Activated CD4-positive, alpha-beta T cell treated with anti-CD3 and anti-CD28 coated beads, Interleukin-2, amount 50 U/mL, for 48 hours (primary cell): ENCODE measurements around the gene DNASE1L3.

Source experiments
- DNase-seq, 2 experiments: peaks; one replicate each; pipeline ENCODE4 v3.0.0-alpha.2; 2020

The DNASE1L3 gene

DNA sequence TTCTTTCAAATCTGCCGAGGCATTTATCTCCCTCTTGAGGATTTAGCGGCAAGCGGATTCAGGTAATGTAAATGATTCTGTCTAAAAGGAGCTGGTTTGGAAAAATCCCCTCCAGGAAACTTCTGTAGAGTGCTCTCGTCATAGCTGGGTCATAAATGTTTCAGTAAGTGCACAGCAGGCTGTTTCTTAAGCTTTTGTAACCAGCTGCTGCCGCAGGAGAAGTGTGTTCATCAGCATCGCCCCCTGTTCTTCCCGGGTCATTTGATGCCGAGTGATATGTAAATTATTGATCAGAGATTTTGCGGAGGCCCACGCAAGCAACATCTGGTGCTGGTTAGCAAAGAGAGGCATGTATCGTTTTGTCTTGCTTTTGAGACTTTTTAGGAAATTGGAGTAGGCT lies 53.1 kb downstream of the DNASE1L3 start:
- DNase-seq, result no peak

DNA sequence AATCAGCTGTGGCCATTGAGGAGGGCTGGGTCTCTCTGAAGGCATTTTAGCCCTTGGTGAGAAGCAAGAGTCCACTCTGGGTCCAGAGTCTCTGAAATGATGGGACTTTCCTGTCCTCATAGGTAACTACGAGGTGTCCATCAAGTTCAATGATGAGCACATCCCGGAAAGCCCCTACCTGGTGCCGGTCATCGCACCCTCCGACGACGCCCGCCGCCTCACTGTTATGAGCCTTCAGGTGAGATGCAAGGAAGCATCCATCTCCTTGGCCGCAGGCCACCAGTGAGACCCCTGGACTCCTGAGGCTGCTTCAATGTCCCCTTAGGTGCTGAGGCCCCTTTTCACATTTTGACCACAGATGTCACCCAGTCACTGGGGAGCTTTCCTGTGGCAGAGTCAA lies 54.9 kb downstream of the DNASE1L3 start:
- no peak for DNase-seq

DNA sequence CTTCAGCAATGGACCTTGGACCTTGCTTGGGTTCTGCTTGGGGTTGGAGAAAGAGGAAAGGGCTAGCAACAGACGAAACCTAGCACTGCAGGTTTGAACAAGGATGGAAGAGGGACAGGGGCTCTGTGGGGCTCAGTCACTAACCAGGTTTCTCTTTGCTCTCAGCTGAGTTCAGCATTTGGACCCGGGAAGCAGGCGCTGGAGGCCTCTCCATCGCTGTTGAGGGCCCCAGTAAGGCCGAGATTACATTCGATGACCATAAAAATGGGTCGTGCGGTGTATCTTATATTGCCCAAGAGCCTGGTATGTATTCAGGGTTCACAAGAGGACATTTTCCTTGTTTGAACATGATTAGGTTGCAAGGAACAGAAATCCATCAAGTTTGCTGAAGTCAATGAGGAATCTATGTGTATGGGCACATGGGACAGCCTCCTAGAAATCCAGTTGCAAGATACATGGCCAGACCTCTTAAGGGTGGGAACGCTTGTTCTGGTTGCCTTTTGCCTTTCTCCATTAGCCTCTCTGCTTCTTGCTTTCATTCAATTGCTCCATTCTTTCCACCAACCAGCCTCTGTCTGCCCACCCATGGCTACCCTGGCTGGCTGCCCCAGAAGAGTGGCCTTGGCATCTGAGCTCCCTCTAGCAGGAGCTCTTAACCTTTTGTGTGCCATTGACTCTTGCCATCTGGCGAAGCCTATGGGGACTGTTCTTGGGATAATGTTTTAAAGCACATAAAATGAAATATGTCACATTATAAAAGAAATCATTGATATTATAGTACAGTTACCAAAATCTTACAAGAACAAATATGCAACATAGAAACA lies 55.9 kb downstream of the DNASE1L3 start:
- no peak for DNase-seq

DNA sequence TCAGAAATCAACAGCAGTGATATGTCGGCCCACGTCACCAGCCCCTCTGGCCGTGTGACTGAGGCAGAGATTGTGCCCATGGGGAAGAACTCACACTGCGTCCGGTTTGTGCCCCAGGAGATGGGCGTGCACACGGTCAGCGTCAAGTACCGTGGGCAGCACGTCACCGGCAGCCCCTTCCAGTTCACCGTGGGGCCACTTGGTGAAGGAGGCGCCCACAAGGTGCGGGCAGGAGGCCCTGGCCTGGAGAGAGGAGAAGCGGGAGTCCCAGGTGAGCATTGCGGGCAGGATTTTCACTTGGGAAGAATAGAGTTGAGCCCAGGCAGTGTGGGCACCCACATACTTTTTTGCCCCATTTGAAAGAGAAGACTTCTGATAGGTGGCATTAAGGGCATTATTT lies 57.4 kb downstream of the DNASE1L3 start:
- no peak for DNase-seq

DNA sequence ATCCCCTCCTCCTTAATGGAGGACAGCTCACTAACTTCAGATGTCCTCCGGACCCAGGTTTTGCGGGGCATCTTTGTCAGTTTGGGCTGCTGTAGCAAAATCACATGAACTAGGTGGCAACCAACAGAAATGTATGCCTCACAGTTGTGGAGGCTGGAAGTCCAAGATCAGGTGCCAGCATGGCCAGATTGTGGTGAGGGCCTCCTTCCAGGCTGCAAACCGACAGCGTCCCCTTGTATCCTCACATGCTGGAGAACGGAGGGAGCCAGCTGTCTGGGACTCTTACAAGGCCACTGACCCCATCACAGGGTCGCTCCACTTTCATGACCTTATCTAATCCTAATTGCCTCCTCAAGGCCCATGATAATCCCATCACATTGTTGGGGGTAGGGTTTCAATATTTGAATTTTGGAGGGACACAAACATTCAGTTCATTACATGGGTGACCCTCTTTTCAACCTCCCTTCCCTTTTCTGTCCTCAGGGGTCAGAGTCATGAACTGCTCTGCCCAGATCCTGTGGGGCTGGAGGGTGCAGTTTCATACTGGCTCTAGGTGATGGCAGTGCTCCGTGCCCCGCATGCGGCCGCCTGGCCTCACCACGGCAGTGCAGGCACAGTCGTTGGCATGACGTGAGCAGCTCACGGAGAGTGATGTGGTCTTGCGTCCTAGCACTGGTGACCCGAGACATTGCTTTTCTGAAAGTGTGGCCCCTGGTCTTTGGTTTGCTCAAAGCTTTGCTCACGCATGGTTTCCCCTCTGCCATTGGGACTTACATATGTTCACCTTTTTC lies 58.4 kb downstream of the DNASE1L3 start:
- no peak for DNase-seq

DNA sequence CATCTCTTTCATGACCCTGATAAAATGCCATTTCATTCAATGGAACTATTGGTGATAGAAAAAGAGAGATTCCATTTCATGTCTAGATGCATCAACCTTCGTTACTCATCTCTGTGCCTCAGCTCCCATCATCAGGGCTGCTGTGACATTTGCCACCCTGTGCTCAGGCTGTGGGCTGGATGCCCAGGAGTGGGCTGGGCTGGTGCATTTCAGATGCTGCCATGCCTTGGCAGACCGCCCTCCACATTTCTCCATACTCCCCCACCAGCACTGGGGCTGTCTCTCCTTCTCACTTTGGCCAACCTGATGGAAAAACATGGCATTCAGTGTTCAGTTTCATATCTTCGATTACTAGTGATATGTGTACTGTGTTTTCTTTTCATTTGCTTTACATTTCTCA lies 59.1 kb downstream of the DNASE1L3 start:
- DNase-seq, result no peak

DNA sequence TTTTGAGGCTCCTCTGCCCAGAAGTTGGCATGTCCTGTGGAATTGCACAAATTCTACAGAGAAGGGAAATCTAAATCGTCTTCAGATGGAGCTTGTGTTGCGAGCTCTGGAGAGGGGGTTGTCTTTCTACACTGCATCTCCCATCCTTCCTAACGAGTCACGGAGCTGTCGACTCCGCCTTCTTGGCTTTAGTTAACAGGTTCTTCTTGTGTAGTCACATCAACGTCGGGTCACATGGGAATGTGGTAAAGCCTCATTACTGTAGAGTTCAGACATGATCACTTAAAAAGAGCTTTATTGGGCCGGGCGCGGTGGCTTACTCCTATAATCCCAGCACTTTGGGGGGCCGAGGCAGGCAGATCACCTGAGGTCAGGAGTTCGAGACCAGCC lies 60.0 kb downstream of the DNASE1L3 start:
- no peak for DNase-seq

DNA sequence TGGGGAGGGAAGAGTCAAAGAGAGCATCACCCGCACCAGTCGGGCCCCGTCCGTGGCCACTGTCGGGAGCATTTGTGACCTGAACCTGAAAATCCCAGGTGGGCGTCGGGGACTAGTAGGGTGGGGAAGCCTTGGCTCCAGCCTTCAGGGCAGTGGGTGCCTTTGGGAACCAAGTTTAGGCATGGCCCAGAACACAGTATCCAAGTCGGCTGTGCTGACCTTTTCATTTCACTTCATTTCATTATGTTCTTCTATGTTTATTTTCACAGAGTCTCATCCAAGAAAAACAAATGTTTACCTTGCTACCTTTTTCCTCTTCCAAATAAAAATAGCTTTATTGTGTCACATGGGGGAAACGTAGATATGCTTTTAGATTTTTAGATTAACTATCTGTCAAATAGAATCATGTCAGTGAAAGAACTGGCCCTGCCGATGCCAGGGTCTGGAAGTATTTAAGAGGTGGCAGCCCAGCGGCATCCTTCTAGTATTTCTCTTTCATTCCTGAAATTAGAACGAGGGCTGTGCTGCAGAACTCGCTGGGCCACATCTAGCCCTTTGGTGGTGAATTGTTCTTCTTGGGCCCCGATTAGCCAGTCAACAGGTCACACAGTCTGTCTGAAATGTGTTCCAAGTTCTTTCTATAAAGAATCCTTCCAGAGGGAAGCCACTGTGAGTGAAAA lies 60.5 kb downstream of the DNASE1L3 start:
- DNase-seq, result no peak

DNA sequence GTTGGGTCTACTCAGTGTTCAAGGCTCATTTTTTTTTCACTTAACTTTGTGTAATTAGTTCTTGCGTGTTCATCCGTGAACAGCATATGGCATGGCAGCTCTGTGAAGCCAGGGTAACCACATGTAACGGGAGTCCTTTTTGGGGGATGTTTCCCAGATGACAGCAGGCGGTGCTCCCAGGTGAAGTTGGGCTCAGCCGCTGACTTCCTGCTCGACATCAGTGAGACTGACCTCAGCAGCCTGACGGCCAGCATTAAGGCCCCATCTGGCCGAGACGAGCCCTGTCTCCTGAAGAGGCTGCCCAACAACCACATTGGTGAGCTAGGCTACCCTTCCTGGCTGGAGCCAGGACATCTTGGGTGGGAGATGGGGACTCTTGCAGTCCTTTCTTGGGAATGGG lies 62.7 kb downstream of the DNASE1L3 start:
- no peak for DNase-seq

DNA sequence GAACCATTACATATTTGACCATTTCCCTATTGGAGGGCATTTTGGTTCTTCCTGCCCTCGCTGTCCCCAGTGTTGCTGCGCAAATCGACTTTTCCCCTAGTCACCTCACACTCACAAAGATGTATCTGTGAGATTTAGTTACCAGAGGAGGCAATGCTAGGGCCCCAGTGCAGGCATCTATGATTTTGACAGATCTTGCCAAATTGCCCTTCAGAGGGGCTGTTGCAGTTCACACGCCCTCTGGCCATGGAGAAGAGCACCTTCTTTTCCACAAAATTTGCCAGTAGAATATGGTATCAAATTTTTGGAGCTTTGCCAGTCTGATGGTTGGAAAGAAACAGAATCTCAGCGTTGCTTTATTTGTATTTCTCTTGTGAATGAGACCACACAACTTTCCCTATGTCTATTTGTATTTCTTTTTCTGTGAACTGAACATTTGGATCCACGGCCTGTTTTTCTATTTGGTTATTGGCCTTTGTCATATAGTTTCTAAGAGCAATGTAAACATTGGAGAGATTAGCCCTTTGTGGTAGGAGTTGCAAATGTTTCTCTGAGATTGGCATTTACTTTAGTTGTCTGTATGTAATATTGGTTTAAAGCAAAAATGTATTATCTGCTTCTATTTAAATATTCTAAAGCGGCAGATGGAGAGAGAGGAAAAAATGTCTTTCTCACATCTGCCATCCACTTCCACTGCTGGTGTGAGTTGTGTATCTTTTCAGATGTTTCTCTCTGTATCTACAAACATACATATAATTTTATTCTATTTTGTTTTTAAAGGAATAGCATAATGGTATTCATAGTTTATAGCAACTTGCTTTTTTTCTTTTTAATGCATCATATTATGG lies 66.1 kb downstream of the DNASE1L3 start:
- no peak for DNase-seq

DNA sequence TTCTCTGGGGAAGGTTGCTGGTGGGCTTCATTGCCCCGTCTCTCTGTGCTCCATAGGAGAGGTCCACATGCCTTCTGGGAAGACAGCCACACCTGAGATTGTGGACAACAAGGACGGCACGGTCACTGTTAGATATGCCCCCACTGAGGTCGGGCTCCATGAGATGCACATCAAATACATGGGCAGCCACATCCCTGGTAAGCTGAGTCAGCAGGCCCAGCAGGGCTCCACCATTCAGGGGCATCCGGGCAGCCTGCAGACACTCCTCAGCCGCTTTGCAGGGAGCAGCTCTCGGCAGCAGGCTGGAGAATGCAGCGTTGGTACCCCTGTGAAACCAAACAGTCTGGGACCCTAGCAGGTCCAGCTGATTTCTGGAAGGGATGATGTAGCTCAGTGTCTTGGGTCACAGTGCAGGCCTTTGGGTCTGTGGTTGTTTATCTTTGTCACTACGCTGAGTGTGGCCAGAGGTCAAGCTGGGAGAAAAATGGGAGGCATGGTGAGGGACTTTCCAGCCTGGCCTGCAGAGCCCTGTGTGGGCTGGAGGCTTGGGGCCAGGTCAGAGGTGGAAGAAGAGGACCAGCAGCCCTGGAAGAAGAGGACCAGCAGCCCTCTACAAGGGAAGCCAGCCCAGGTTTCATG lies 67.2 kb downstream of the DNASE1L3 start:
- DNase-seq, result no peak
